ENCODE data around the gene NCOA1.

DNA sequence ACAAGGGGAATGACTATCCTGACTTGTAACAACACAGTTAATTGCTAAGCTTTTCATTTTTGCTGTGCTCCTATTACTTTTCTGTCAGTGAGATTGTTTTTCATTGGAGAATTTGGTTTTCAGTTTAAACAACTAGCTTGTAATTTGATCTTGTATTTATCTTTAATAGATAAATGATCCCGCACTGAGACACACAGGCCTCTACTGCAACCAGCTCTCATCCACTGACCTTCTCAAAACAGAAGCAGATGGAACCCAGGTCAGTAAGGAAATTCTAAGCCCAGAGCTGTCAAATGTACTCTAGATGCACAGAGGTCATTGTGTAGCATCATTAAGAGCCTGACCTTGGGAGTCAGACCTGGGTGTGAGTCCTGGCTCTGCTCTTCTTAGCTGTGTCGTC is 271.5 kb downstream of the NCOA1 start:
- TF ChIP-seq, protein P1, sequence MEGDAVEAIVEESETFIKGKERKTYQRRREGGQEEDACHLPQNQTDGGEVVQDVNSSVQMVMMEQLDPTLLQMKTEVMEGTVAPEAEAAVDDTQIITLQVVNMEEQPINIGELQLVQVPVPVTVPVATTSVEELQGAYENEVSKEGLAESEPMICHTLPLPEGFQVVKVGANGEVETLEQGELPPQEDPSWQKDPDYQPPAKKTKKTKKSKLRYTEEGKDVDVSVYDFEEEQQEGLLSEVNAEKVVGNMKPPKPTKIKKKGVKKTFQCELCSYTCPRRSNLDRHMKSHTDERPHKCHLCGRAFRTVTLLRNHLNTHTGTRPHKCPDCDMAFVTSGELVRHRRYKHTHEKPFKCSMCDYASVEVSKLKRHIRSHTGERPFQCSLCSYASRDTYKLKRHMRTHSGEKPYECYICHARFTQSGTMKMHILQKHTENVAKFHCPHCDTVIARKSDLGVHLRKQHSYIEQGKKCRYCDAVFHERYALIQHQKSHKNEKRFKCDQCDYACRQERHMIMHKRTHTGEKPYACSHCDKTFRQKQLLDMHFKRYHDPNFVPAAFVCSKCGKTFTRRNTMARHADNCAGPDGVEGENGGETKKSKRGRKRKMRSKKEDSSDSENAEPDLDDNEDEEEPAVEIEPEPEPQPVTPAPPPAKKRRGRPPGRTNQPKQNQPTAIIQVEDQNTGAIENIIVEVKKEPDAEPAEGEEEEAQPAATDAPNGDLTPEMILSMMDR (IDR thresholded peaks at IDR 0.05 in 4 of 5, conservative IDR thresholded peaks at IDR 0.05 in 1 of 5) = no peak
- no peak for TF ChIP-seq POLR2A (IDR thresholded peaks at IDR 0.05)
